ENCODE data around the gene FRK. TPM values are rescaled to one million over a fixed set of nuclear protein-coding genes. Genes with fewer than 3 reads are reported as not detected.
"Not testable (repeated sequence)": the region's sequence is repeated elsewhere in the genome, so short reads cannot be mapped to it uniquely, and the experiment has no call there.

Gene FRK
- polyA plus RNA-seq, 3 donors from 2014 or later, result not detected

- not testable (repeated sequence) for H3K27ac Mint-ChIP-seq; H3K27me3 Mint-ChIP-seq (ENCODE audit: low read depth in 3 of 3); H3K36me3 Mint-ChIP-seq; H3K4me3 Mint-ChIP-seq
- DNase-seq, result peak in 1 of 3 donors; percentile 2
- Mint-ChIP-seq H3K4me1 (peaks cover 7 to 14% of the 10 kb centered on the region in 2 donors), H3K9me3 (peaks cover 0 to 13% (median 6%) of the 10 kb centered on the region in 6 donors)
Observed at GRCh38 chr6:116096048-116096759, 35.5 kb upstream of the FRK start.

GRCh38 chr6:116094041-116094440 is 33.4 kb upstream of the FRK start:
- Mint-ChIP-seq H3K36me3 (peaks cover 0 to 9% (median 4%) of the 10 kb centered on the region in 3 donors), H3K27me3 (ENCODE audit: low read depth in 3 of 3) (peaks cover 2 to 3% (median 2%) of the 10 kb centered on the region in 3 donors), H3K27ac (no peak overlapping the region), H3K4me1 (peaks cover 4 to 17% of the 10 kb centered on the region in 2 donors), H3K9me3 (peaks cover 0 to 13% (median 6%) of the 10 kb centered on the region in 6 donors), H3K4me3 (no peak overlapping the region)
- no peak for DNase-seq

- Mint-ChIP-seq H3K27ac (peak overlapping the region in 2 of 6 donors; percentile 2 to 11), H3K9me3 (peaks cover 0 to 2% (median 0%) of the 10 kb centered on the region in 6 donors), H3K27me3 (ENCODE audit: low read depth in 3 of 3) (peaks cover 0 to 3% (median 2%) of the 10 kb centered on the region in 3 donors), H3K4me3 (no peak overlapping the region), H3K4me1 (peaks cover 4 to 17% of the 10 kb centered on the region in 2 donors), H3K36me3 (no peaks in the 10 kb centered on the region)
- peak in 2 of 3 donors; percentile 7 to 16 for DNase-seq
Observed at GRCh38 chr6:116090251-116090650, 29.6 kb upstream of the FRK start.

GRCh38 chr6:116088946-116089345 is 28.3 kb upstream of the FRK start:
- peaks cover 4 to 17% of the 10 kb centered on the region in 2 donors for H3K4me1 Mint-ChIP-seq
- peaks cover 0 to 3% (median 2%) of the 10 kb centered on the region in 3 donors for H3K27me3 Mint-ChIP-seq (ENCODE audit: low read depth in 3 of 3)
- no peaks in the 10 kb centered on the region for H3K9me3 Mint-ChIP-seq
- H3K27ac Mint-ChIP-seq, result no peak overlapping the region
- H3K4me3 Mint-ChIP-seq, result no peak overlapping the region
- DNase-seq, result no peak
- no peaks in the 10 kb centered on the region for H3K36me3 Mint-ChIP-seq

- Mint-ChIP-seq H3K4me1 (peaks cover 4 to 17% of the 10 kb centered on the region in 2 donors), H3K36me3 (no peaks in the 10 kb centered on the region), H3K27ac (no peak overlapping the region), H3K9me3 (no peaks in the 10 kb centered on the region), H3K4me3 (no peak overlapping the region), H3K27me3 (ENCODE audit: low read depth in 3 of 3) (peaks cover 0 to 2% (median under 1%) of the 10 kb centered on the region in 3 donors)
- no peak for DNase-seq
Observed at GRCh38 chr6:116087437-116088027, 26.8 kb upstream of the FRK start.

GRCh38 chr6:116084284-116084683 is 23.6 kb upstream of the FRK start:
- no peaks in the 10 kb centered on the region for H3K4me1 Mint-ChIP-seq
- H3K27ac Mint-ChIP-seq, result no peak overlapping the region
- DNase-seq, result no peak
- H3K36me3 Mint-ChIP-seq, result no peaks in the 10 kb centered on the region
- H3K27me3 Mint-ChIP-seq (ENCODE audit: low read depth in 3 of 3), result peaks cover 0 to 11% (median 2%) of the 10 kb centered on the region in 3 donors
- no peaks in the 10 kb centered on the region for H3K9me3 Mint-ChIP-seq
- H3K4me3 Mint-ChIP-seq, result no peak overlapping the region

GRCh38 chr6:116083052-116083451 is 22.4 kb upstream of the FRK start:
- DNase-seq, result no peak
- no peaks in the 10 kb centered on the region for H3K4me1 Mint-ChIP-seq
- H3K9me3 Mint-ChIP-seq, result no peaks in the 10 kb centered on the region
- H3K27ac Mint-ChIP-seq, result no peak overlapping the region
- H3K4me3 Mint-ChIP-seq, result no peak overlapping the region
- H3K27me3 Mint-ChIP-seq (ENCODE audit: low read depth in 3 of 3), result peaks cover 2 to 13% (median 3%) of the 10 kb centered on the region in 3 donors
- H3K36me3 Mint-ChIP-seq, result no peaks in the 10 kb centered on the region

DNA sequence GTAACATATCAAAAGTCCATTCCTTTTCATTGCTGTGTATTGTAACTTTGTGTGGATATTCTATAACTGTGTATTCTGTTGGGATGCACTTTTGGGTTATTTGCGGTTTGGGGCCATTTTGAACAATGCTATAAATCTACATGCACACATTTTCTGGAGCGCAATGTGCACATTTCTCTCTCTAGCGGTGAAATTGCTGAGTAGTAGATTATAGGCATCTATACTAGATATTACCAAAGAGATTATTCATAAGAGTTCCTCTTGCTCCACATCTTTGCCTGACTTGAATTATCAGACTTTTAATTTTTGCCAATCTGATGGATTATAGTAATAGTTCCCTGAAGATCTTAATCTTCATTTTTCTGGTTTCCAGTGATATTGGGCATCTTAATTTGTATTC is 18.3 kb upstream of the FRK start:
- no peak for DNase-seq

DNA sequence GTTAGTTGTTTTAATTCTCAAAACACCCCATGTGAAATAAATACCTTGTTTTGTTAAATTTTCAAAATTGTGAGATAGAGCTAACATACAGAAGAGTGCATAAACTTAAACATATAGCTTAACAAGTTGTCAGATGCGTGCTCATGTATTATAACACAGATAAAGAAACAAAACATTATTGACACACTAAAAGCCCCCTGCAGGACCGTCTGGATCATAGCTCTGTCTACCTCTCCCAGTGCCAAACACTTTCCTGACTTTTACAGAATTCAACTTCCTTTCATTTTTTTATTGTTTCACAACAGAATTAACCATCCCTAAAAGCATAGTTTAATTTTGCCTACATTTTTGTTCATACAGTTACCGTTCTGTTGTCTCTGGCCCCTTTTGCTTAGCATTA is 17.8 kb upstream of the FRK start:
- H3K27me3 Mint-ChIP-seq (ENCODE audit: low read depth in 3 of 3), result peaks cover 2 to 18% (median 3%) of the 10 kb centered on the region in 3 donors

More for the DNA sequence above, 18.3 kb upstream of the FRK start:
- no peaks in the 10 kb centered on the region for H3K9me3 Mint-ChIP-seq
- H3K4me1 Mint-ChIP-seq, result no peaks in the 10 kb centered on the region
- H3K4me3 Mint-ChIP-seq, result no peak overlapping the region
- H3K27me3 Mint-ChIP-seq (ENCODE audit: low read depth in 3 of 3), result peaks cover 2 to 18% (median 3%) of the 10 kb centered on the region in 3 donors
- no peak overlapping the region for H3K27ac Mint-ChIP-seq
- no peaks in the 10 kb centered on the region for H3K36me3 Mint-ChIP-seq

DNA sequence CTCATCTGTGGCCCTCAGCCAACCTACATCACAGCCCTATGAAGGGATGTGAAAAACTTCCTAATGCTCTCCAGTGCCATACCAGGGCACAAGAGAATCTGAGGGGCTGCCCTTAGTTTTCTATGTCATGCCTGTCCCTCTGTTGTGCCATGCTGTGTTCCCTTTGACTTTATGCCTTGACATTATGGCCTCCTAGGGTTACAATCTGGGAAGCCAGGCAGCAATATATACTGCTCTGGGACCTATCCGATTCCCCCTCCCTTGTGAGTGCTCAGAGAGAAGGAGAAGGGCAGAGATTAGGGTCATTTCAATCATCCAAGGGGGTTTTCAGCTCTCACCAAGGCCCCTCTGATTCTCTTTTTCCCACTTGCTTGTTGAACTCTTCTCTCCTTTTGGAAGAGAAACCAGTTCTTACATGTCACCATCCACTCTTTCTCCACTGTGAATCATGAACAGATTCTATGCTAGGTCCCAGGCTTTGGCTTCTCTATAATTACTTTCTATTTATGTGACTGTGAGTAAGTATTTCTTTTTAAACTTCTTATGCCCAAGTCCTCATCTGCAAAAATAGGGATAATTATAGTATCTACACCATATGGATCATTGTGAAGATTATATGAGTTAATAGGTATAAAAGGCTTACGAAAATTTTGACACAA is 14.2 kb upstream of the FRK start:
- no peaks in the 10 kb centered on the region for H3K9me3 Mint-ChIP-seq
- H3K36me3 Mint-ChIP-seq, result no peaks in the 10 kb centered on the region
- no peaks in the 10 kb centered on the region for H3K4me1 Mint-ChIP-seq
- no peak for DNase-seq
- H3K4me3 Mint-ChIP-seq, result no peak overlapping the region
- no peak overlapping the region for H3K27ac Mint-ChIP-seq
- peaks cover 0 to 7% (median 6%) of the 10 kb centered on the region in 3 donors for H3K27me3 Mint-ChIP-seq (ENCODE audit: low read depth in 3 of 3)

More for the DNA sequence above, 17.8 kb upstream of the FRK start:
- Mint-ChIP-seq H3K27ac (no peak overlapping the region), H3K4me1 (no peaks in the 10 kb centered on the region), H3K9me3 (no peaks in the 10 kb centered on the region), H3K4me3 (no peak overlapping the region), H3K36me3 (no peaks in the 10 kb centered on the region)
- no peak for DNase-seq

GRCh38 chr6:116073765-116074440 is 13.2 kb upstream of the FRK start:
- DNase-seq, result no peak
- Mint-ChIP-seq H3K9me3 (no peaks in the 10 kb centered on the region), H3K27ac (no peak overlapping the region)

DNA sequence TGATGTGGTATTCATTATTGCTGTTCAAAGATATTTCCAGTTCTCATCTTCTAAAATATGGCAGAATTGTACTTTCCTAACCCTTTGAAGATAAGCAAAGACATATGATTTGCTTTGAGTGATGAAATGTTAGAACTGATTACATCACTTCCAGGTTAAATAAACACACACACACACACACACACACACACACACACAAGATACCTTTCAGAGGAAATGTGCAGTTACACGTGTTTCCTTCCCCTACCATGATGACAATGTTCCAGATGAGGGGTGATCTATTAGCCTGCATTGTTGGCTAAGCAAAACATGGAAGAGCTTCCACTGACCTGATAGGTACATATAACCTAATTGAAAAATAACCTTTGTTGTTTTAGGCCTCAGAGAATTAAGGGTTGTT is 11.7 kb upstream of the FRK start:
- no peaks in the 10 kb centered on the region for H3K36me3 Mint-ChIP-seq
- H3K27me3 Mint-ChIP-seq (ENCODE audit: low read depth in 3 of 3), result peaks cover 0 to 5% (median 3%) of the 10 kb centered on the region in 3 donors
- H3K4me1 Mint-ChIP-seq, result no peaks in the 10 kb centered on the region
- H3K27ac Mint-ChIP-seq, result no peak overlapping the region
- no peaks in the 10 kb centered on the region for H3K9me3 Mint-ChIP-seq
- no peak for DNase-seq
- H3K4me3 Mint-ChIP-seq, result no peak overlapping the region

More at GRCh38 chr6:116073765-116074440, 13.2 kb upstream of the FRK start:
- H3K27me3 Mint-ChIP-seq (ENCODE audit: low read depth in 3 of 3), result peaks cover 0 to 7% (median 6%) of the 10 kb centered on the region in 3 donors
- H3K4me3 Mint-ChIP-seq, result no peak overlapping the region
- no peaks in the 10 kb centered on the region for H3K4me1 Mint-ChIP-seq
- no peaks in the 10 kb centered on the region for H3K36me3 Mint-ChIP-seq

- Mint-ChIP-seq H3K4me3 (no peak overlapping the region), H3K27ac (no peak overlapping the region), H3K9me3 (no peaks in the 10 kb centered on the region), H3K27me3 (ENCODE audit: low read depth in 3 of 3) (peaks cover 3 to 5% (median 3%) of the 10 kb centered on the region in 3 donors), H3K36me3 (no peaks in the 10 kb centered on the region), H3K4me1 (no peaks in the 10 kb centered on the region)
- no peak for DNase-seq
Observed at GRCh38 chr6:116070616-116071389, 10.1 kb upstream of the FRK start.
